Measurements from ENCODE around the gene KAZALD1. TPM values are rescaled to one million over a fixed set of nuclear protein-coding genes. Genes with fewer than 3 reads are reported as not detected.
A peak's percentile ranks its signal among the peaks of the same experiment; 100 is the strongest.

Gene KAZALD1
- polyA plus RNA-seq, 2 of the 4 experiments (the other 2 are of a cell fraction): 4.3 to 4.5 TPM

DNA sequence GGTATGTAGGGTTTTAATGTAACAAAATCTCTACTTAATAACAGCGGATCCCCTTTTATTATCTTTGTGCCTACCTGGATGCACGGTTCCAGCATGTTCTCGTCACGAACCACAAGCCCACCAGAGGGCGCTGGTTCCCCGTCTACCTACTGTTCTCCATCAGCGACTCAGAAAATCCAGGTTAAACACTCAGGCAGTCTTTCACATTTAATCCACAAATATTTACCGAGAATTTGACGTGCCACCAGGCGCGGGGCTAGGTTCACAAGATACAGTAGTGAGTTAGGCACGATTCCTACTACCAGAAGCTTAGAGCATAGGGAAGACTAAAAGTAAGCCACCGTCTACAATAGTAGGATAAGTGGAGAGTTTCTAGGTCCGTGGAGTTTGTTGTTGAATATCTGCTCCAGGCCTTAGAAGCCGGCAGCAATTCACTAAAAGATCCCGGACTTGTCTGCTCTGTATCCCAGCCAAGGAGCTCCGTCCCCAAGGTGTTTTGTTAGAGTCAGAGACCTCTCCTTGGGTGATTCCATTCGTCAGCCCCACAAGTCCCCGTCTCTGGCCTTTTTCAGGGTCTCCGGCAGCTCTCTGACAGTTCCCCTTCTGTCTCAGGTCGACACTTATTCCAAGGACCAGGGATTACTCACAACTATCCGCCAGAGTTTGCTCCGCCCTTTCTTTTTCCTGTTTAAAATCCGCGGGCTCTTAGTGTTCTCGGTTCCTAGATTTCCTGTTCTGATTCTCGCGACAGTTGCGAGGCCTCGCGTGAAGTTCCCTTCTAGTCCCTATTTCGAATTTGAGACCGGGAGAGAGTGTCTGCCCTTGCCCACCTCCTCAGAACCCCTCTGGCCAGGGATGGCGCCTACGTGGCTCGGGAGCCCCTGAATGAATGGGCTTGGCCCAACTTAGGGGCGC lies 1.5 kb upstream of the KAZALD1 start:
- H3K4me3 ChIP-seq: peak overlapping the region; percentile 65
- CTCF ChIA-PET: interaction anchor here (0.7 to 65.1 kb wide), 14 partner anchors 17 to 510 kb away, joined by 3 to 2364 read pairs (median 4); partner anchors contain the start of genes KAZALD1, PDZD7 and SFXN3
- DNase-seq (ENCODE audit: low read depth in 1 of 2, low spot score in 1 of 2): peak; percentile 91 to 95
- H3K4me1 ChIP-seq: peaks cover 36% of the 10 kb centered on the region
- H3K4me2 ChIP-seq: peak overlapping the region; percentile 77
- 1% methylated on average over 36 of the region's 37 CpGs for WGBS (ENCODE audit: missing lambda C conversion rate)
- H3K27ac ChIP-seq: peak overlapping the region; percentile 90 to 99
- ATAC-seq: peak; percentile 51 to 80
- POLR2A ChIA-PET: interaction anchor here (0.6 to 4.4 kb wide), 7 partner anchors 10 to 526 kb away, joined by 3 to 39 read pairs (median 3); partner anchors contain the start of genes HIF1AN, MRPL43 and TWNK
- no peak for FAIRE-seq
- no peaks in the 10 kb centered on the region for H3K9me3 ChIP-seq
- peak; percentile 64; the same call in 1 of the 2 replicates for TF ChIP-seq GATA3 (IDR thresholded peaks at IDR 0.05; ENCODE audit: borderline replicate concordance)
- TF ChIP-seq HDAC2 (IDR thresholded peaks at IDR 0.05): peak; percentile 94; the same call in 1 of the 2 replicates
- TF ChIP-seq BCL3 (IDR thresholded peaks at IDR 0.05): 0 out of 3 replicates have a peak, but pooled peaks have one; percentile 1
- no peak for TF ChIP-seq NPAS2 (CRISPR knock-in tag; IDR thresholded peaks at IDR 0.05; ENCODE audit: borderline replicate concordance)
- no peak for TF ChIP-seq HOXA7 (CRISPR knock-in tag; IDR thresholded peaks at IDR 0.05)
- TF ChIP-seq SMC3 (IDR thresholded peaks at IDR 0.05): peak; percentile 90
- TF ChIP-seq ELK1 (IDR thresholded peaks at IDR 0.05; ENCODE audit: low read depth, low read length): no peak
- TF ChIP-seq NR3C1 (IDR thresholded peaks at IDR 0.05): no peak
- TF ChIP-seq, protein P1, sequence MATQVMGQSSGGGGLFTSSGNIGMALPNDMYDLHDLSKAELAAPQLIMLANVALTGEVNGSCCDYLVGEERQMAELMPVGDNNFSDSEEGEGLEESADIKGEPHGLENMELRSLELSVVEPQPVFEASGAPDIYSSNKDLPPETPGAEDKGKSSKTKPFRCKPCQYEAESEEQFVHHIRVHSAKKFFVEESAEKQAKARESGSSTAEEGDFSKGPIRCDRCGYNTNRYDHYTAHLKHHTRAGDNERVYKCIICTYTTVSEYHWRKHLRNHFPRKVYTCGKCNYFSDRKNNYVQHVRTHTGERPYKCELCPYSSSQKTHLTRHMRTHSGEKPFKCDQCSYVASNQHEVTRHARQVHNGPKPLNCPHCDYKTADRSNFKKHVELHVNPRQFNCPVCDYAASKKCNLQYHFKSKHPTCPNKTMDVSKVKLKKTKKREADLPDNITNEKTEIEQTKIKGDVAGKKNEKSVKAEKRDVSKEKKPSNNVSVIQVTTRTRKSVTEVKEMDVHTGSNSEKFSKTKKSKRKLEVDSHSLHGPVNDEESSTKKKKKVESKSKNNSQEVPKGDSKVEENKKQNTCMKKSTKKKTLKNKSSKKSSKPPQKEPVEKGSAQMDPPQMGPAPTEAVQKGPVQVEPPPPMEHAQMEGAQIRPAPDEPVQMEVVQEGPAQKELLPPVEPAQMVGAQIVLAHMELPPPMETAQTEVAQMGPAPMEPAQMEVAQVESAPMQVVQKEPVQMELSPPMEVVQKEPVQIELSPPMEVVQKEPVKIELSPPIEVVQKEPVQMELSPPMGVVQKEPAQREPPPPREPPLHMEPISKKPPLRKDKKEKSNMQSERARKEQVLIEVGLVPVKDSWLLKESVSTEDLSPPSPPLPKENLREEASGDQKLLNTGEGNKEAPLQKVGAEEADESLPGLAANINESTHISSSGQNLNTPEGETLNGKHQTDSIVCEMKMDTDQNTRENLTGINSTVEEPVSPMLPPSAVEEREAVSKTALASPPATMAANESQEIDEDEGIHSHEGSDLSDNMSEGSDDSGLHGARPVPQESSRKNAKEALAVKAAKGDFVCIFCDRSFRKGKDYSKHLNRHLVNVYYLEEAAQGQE (IDR thresholded peaks at IDR 0.05): peak; percentile 98
- peak; percentile 85 to 87 for TF ChIP-seq RAD21 (conservative IDR thresholded peaks at IDR 0.05 in 1 of 2, IDR thresholded peaks at IDR 0.05 in 1 of 2)
- no peak for TF ChIP-seq MAFK (IDR thresholded peaks at IDR 0.05; ENCODE audit: partially characterized antibody)
- TF ChIP-seq RARB (CRISPR knock-in tag; IDR thresholded peaks at IDR 0.05): no peak
- no peak for TF ChIP-seq EP300 (IDR thresholded peaks at IDR 0.05)
- TF ChIP-seq, protein P2, sequence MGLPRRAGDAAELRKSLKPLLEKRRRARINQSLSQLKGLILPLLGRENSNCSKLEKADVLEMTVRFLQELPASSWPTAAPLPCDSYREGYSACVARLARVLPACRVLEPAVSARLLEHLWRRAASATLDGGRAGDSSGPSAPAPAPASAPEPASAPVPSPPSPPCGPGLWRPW (IDR thresholded peaks at IDR 0.05): no peak
- TF ChIP-seq NFE2L2 (conservative IDR thresholded peaks at IDR 0.05; ENCODE audit: low read length): no peak
- peak; percentile 97 for TF ChIP-seq CHD2 (IDR thresholded peaks at IDR 0.05; ENCODE audit: low read length, partially characterized antibody)
- TF ChIP-seq USF2 (IDR thresholded peaks at IDR 0.05): no peak
- TF ChIP-seq KDM5A (IDR thresholded peaks at IDR 0.05): peak; percentile 87
- no peak for TF ChIP-seq CBX2 (IDR thresholded peaks at IDR 0.05; ENCODE audit: borderline replicate concordance, low read depth)
- TF ChIP-seq HOXB5 (CRISPR knock-in tag; IDR thresholded peaks at IDR 0.05): no peak
- TF ChIP-seq, protein P3, sequence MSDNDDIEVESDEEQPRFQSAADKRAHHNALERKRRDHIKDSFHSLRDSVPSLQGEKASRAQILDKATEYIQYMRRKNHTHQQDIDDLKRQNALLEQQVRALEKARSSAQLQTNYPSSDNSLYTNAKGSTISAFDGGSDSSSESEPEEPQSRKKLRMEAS (IDR thresholded peaks at IDR 0.05): peak; percentile 65; the same call in 1 of the 2 replicates
- no peak for TF ChIP-seq ESRRA (IDR thresholded peaks at IDR 0.05; ENCODE audit: borderline replicate concordance, low read length)
- TF ChIP-seq TFCP2L1 (CRISPR knock-in tag; IDR thresholded peaks at IDR 0.05): no peak
- TF ChIP-seq RFX5 (IDR thresholded peaks at IDR 0.05): no peak
- no peak for TF ChIP-seq RCOR1 (IDR thresholded peaks at IDR 0.05; ENCODE audit: low read depth, low read length)
- TF ChIP-seq EHF (CRISPR knock-in tag; IDR thresholded peaks at IDR 0.05): no peak
- TF ChIP-seq POLR2AphosphoS2 (conservative IDR thresholded peaks at IDR 0.05; ENCODE audit: low read length): no peak
- no peak for TF ChIP-seq ZSCAN20 (CRISPR knock-in tag; IDR thresholded peaks at IDR 0.05)
- TF ChIP-seq CTCF (IDR thresholded peaks at IDR 0.05): peak; percentile 95
- no peak for TF ChIP-seq ZFP36 (IDR thresholded peaks at IDR 0.05; ENCODE audit: borderline replicate concordance, partially characterized antibody)
- TF ChIP-seq MAZ (IDR thresholded peaks at IDR 0.05; ENCODE audit: borderline replicate concordance, low read depth, low read length): no peak
